PC-9 (cell line): Measurements from ENCODE around the gene ARGLU1. TPM values are rescaled to one million over a fixed set of nuclear protein-coding genes. Genes with fewer than 3 reads are reported as not detected.

Experiments used
- BruUV-seq: library from RNA; stranded (reverse); fragments of 400-500 nt; replicated peaks from 2 replicates; lab custom pipeline; 2021; lab: Mats Ljungman, UMichigan
- CTCF ChIA-PET: fragments of 300-600 bp; sonication (Branson Sonifier 250); formaldehyde crosslinking; loops from one replicate; lab custom pipeline; 2022; ENCODE audit warnings: antibody characterized with exemption; lab: Charles Lee
- POLR2A ChIA-PET: fragments of 300-600 bp; sonication (Branson Sonifier 250); formaldehyde crosslinking; loops from one replicate; lab custom pipeline; 2022; ENCODE audit warnings: antibody characterized with exemption; ENCODE audit not compliant: unreplicated experiment; lab: Charles Lee
- DNase-seq, 2 experiments: peaks; one replicate each; pipeline versions ENCODE4 v3.0.0 to v3.0.0-alpha.2; 2015 to 2022; ENCODE audit warnings: mixed read lengths in 1 of 2
- H2AFZ ChIP-seq: fragments of 200-600 bp; sonication (generic); 2 replicates; pipeline ENCODE4 v1.8.1; 2017; ENCODE audit warnings: antibody characterized with exemption
- H3F3A ChIP-seq: fragments of 200-600 bp; sonication (generic); 2 replicates; pipeline ENCODE4 v1.8.1; 2017; ENCODE audit warnings: antibody characterized with exemption, mild to moderate bottlenecking, low read depth; ENCODE audit not compliant: insufficient read depth
- H3K27ac ChIP-seq: fragments of 200-600 bp; sonication (generic); 2 replicates; pipeline ENCODE4 v1.6.1; 2016; ENCODE audit warnings: mixed run types
- H3K27me3 ChIP-seq: fragments of 200-600 bp; sonication (generic); 2 replicates; pipeline ENCODE4 v1.6.1; 2016; ENCODE audit warnings: low read depth, mixed run types; ENCODE audit not compliant: insufficient read depth
- H3K36me3 ChIP-seq: fragments of 200-600 bp; sonication (generic); 2 replicates; pipeline ENCODE4 v1.6.1; 2016; ENCODE audit warnings: low read depth, mixed run types
- H3K4me1 ChIP-seq: fragments of 200-600 bp; sonication (generic); replicated peaks from 2 replicates; pipeline ENCODE4 v1.6.1; 2016; ENCODE audit warnings: mixed run types; ENCODE audit not compliant: insufficient read depth
- H3K4me2 ChIP-seq: fragments of 200-600 bp; sonication (generic); 2 replicates; pipeline ENCODE4 v1.6.1; 2017; ENCODE audit warnings: mixed run types
- H3K4me3 ChIP-seq: fragments of 200-600 bp; sonication (generic); 2 replicates; pipeline ENCODE4 v1.6.1; 2016; ENCODE audit warnings: mixed run types
- H3K79me2 ChIP-seq: fragments of 200-600 bp; sonication (generic); 2 replicates; pipeline ENCODE4 v1.6.1; 2017; ENCODE audit warnings: low read depth, mixed run types
- H3K9me2 ChIP-seq: fragments of 200-600 bp; sonication (generic); 2 replicates; pipeline ENCODE4 v1.8.1; 2017; ENCODE audit warnings: mild to moderate bottlenecking; ENCODE audit not compliant: insufficient read depth
- H3K9me3 ChIP-seq: fragments of 200-600 bp; sonication (generic); 2 replicates; pipeline ENCODE4 v1.8.1; 2016; ENCODE audit warnings: low read depth; ENCODE audit not compliant: insufficient read depth
- H4K20me1 ChIP-seq: fragments of 200-600 bp; sonication (generic); 2 replicates; pipeline ENCODE4 v1.8.1; 2017; ENCODE audit not compliant: insufficient read depth
- EZH2 ChIP-seq: fragments of 200-600 bp; sonication (generic); IDR thresholded peaks from 2 replicates; pipeline ENCODE4 v1.8.0; 2017; ENCODE audit warnings: antibody characterized with exemption, low read depth
- intact Hi-C: fragments of 100-400 bp; cut with micrococcal nuclease; formaldehyde crosslinking; loops from one replicate; pipeline ENCODE4 v1.10.0; 2022; ENCODE audit not compliant: unreplicated experiment
- total RNA-seq: library from RNA; stranded (reverse); gene quantifications from 2 replicates; pipeline ENCODE4 v1.2.3, GENCODE V29; 2021
- TF ChIP-seq, protein P1 (sequence below): fragments of 200-600 bp; sonication (generic); conservative IDR thresholded peaks from 2 replicates; pipeline ENCODE4 v1.6.1; 2017; ENCODE audit warnings: mixed run types, antibody characterized with exemption, mild to moderate bottlenecking, moderate library complexity

The ARGLU1 gene
- total RNA-seq, 1 experiment from 2014 or later, result 89.2 TPM

DNA sequence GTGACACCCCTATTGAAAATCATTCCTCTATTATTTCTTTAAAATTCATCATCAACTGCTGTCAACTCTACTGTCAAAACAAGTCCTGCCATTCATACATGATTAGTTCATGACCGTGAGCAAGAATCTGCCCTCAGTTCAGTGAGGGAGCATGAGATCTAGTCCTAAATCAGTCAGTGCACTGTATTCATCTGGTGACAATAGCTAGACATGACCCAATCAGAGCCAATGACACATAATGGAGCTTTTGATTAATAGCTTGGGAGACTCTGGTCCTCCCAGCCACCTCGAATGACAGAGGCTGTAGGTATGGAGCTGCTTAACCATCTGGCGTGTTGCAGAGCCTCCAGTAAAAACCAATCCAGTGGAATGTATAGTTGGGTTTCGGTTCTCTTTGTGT, 46.9 kb upstream of the ARGLU1 start:
- H3K27me3 ChIP-seq, result no peaks in the 10 kb centered on the region
- H3K9me3 ChIP-seq, result no peaks in the 10 kb centered on the region; the same call in 1 of the 2 replicates
- ChIA-PET CTCF (no interaction called here), POLR2A (no interaction called here)
- DNase-seq, result no peak
- no TSS peak for BruUV-seq
- H3K27ac ChIP-seq, result no peak overlapping the region
- no peaks in the 10 kb centered on the region for H3F3A ChIP-seq
- intact Hi-C loops, result no loop called here
- H2AFZ ChIP-seq, result no peak overlapping the region
- H4K20me1 ChIP-seq, result no peaks in the 10 kb centered on the region
- H3K4me3 ChIP-seq, result no peak overlapping the region
- H3K4me2 ChIP-seq, result no peak overlapping the region
- no peaks in the 10 kb centered on the region for H3K4me1 ChIP-seq
- TF ChIP-seq, protein P1, sequence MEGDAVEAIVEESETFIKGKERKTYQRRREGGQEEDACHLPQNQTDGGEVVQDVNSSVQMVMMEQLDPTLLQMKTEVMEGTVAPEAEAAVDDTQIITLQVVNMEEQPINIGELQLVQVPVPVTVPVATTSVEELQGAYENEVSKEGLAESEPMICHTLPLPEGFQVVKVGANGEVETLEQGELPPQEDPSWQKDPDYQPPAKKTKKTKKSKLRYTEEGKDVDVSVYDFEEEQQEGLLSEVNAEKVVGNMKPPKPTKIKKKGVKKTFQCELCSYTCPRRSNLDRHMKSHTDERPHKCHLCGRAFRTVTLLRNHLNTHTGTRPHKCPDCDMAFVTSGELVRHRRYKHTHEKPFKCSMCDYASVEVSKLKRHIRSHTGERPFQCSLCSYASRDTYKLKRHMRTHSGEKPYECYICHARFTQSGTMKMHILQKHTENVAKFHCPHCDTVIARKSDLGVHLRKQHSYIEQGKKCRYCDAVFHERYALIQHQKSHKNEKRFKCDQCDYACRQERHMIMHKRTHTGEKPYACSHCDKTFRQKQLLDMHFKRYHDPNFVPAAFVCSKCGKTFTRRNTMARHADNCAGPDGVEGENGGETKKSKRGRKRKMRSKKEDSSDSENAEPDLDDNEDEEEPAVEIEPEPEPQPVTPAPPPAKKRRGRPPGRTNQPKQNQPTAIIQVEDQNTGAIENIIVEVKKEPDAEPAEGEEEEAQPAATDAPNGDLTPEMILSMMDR, result no peak
- TF ChIP-seq EZH2, result no peak
- no peaks in the 10 kb centered on the region for H3K9me2 ChIP-seq
- no peaks in the 10 kb centered on the region for H3K79me2 ChIP-seq
- no peaks in the 10 kb centered on the region for H3K36me3 ChIP-seq

GRCh38 chr13:106612688-106613087, 44.8 kb upstream of the ARGLU1 start:
- Histone ChIP-seq H3K9me3 (no peaks in the 10 kb centered on the region; the same call in 1 of the 2 replicates), H3K4me1 (no peaks in the 10 kb centered on the region), H3K9me2 (no peaks in the 10 kb centered on the region), H2AFZ (no peak overlapping the region), H3K4me3 (no peak overlapping the region), H3K36me3 (no peaks in the 10 kb centered on the region), H3K27me3 (no peaks in the 10 kb centered on the region), H3F3A (no peaks in the 10 kb centered on the region), H3K27ac (no peak overlapping the region), H3K4me2 (no peak overlapping the region), H3K79me2 (no peaks in the 10 kb centered on the region), H4K20me1 (no peaks in the 10 kb centered on the region)
- ChIA-PET CTCF (no interaction called here), POLR2A (no interaction called here)
- TF ChIP-seq EZH2, result no peak
- TF ChIP-seq, protein P1, result no peak
- intact Hi-C loops, result no loop called here
- no peak for DNase-seq
- BruUV-seq, result no TSS peak

GRCh38 chr13:106610486-106610885, 42.5 kb upstream of the ARGLU1 start:
- intact Hi-C loops, result no loop called here
- no peaks in the 10 kb centered on the region for H3F3A ChIP-seq
- H2AFZ ChIP-seq, result no peak overlapping the region
- no peaks in the 10 kb centered on the region for H3K27me3 ChIP-seq
- H3K79me2 ChIP-seq, result no peaks in the 10 kb centered on the region
- H3K27ac ChIP-seq, result no peak overlapping the region
- H3K4me2 ChIP-seq, result no peak overlapping the region
- ChIA-PET CTCF (no interaction called here), POLR2A (no interaction called here)
- H4K20me1 ChIP-seq, result no peaks in the 10 kb centered on the region
- no peaks in the 10 kb centered on the region for H3K4me1 ChIP-seq
- H3K9me2 ChIP-seq, result no peaks in the 10 kb centered on the region; the same call in 1 of the 2 replicates
- H3K9me3 ChIP-seq, result no peaks in the 10 kb centered on the region; the same call in 1 of the 2 replicates
- BruUV-seq, result no TSS peak
- TF ChIP-seq EZH2, result no peak
- TF ChIP-seq, protein P1, result no peak
- DNase-seq, result no peak
- no peaks in the 10 kb centered on the region for H3K36me3 ChIP-seq
- no peak overlapping the region for H3K4me3 ChIP-seq
